WTC11 (cell line): Measurements from ENCODE around the gene CADM1. TPM values are rescaled to one million over a fixed set of nuclear protein-coding genes. Genes with fewer than 3 reads are reported as not detected.

Source experiments
- ATAC-seq: fragments of 200-7000 bp; cut with Tn5 transposase; 2 replicates; pipeline ENCODE4 v1.10.0; 2021; ENCODE audit warnings: mild to moderate bottlenecking, moderate library complexity
- CTCF ChIA-PET: fragments of 300-600 bp; sonication (Branson Sonifier 250); formaldehyde crosslinking; loops from one replicate; lab custom pipeline; 2021; ENCODE audit warnings: antibody characterized with exemption; lab: Charles Lee
- POLR2A ChIA-PET: fragments of 350-600 bp; sonication (Branson Sonifier 250); formaldehyde crosslinking; loops from one replicate; lab custom pipeline; 2021; ENCODE audit warnings: antibody characterized with exemption; lab: Charles Lee
- DNase-seq: peaks from one replicate; pipeline ENCODE4 v3.0.0; 2021; ENCODE audit warnings: low spot score
- H3K27ac Mint-ChIP-seq: 2 replicates; pipeline ENCODE4 v1.8.0; 2021; ENCODE audit warnings: mixed read lengths
- H3K27me3 Mint-ChIP-seq: 2 replicates; pipeline ENCODE4 v1.8.0; 2021; ENCODE audit warnings: low read depth, mild to moderate bottlenecking, moderate library complexity, mixed read lengths
- H3K36me3 Mint-ChIP-seq: 2 replicates; pipeline ENCODE4 v1.8.0; 2021; ENCODE audit warnings: mixed read lengths
- H3K4me1 Mint-ChIP-seq: 2 replicates; pipeline ENCODE4 v1.8.0; 2022; ENCODE audit warnings: mixed read lengths
- H3K4me3 Mint-ChIP-seq: 2 replicates; pipeline ENCODE4 v1.8.0; 2021; ENCODE audit warnings: mild to moderate bottlenecking, moderate library complexity, mixed read lengths
- H3K9me3 Mint-ChIP-seq: 2 replicates; pipeline ENCODE4 v1.8.0; 2021; ENCODE audit warnings: mixed read lengths
- ATF1 ChIP-seq: sonication (generic); formaldehyde crosslinking; IDR thresholded peaks from 2 replicates; pipeline ENCODE4 v1.8.1; 2023; ENCODE audit warnings: mild to moderate bottlenecking, moderate library complexity, missing genetic modification reagents
- CBFB ChIP-seq: sonication (generic); formaldehyde crosslinking; IDR thresholded peaks from 2 replicates; pipeline ENCODE4 v1.8.1; 2022; ENCODE audit warnings: mild to moderate bottlenecking, low read depth, missing genetic modification reagents
- E2F1 ChIP-seq: sonication (generic); formaldehyde crosslinking; IDR thresholded peaks from 2 replicates; pipeline ENCODE4 v1.8.0; 2022; ENCODE audit warnings: mild to moderate bottlenecking, missing genetic modification reagents
- ELF4 ChIP-seq: sonication (generic); formaldehyde crosslinking; IDR thresholded peaks from 2 replicates; pipeline ENCODE4 v1.8.1; 2022; ENCODE audit warnings: low read depth, mild to moderate bottlenecking, moderate library complexity, missing genetic modification reagents
- ESRRA ChIP-seq: sonication (generic); formaldehyde crosslinking; IDR thresholded peaks from 2 replicates; pipeline ENCODE4 v1.8.1; 2022; ENCODE audit warnings: mild to moderate bottlenecking, missing genetic modification reagents, borderline replicate concordance
- ETV6 ChIP-seq: sonication (generic); formaldehyde crosslinking; IDR thresholded peaks from 2 replicates; pipeline ENCODE4 v1.8.1; 2022; ENCODE audit warnings: mild to moderate bottlenecking, missing genetic modification reagents
- IRF2 ChIP-seq: sonication (generic); formaldehyde crosslinking; IDR thresholded peaks from 2 replicates; pipeline ENCODE4 v1.8.0; 2022; ENCODE audit warnings: low read depth, missing genetic modification reagents, borderline replicate concordance
- MLX ChIP-seq: sonication (generic); formaldehyde crosslinking; IDR thresholded peaks from 2 replicates; pipeline ENCODE4 v1.8.1; 2023; ENCODE audit warnings: mild to moderate bottlenecking, missing genetic modification reagents, moderate library complexity
- NR2C2 ChIP-seq: sonication (generic); formaldehyde crosslinking; IDR thresholded peaks from 2 replicates; pipeline ENCODE4 v1.8.0; 2022; ENCODE audit warnings: mild to moderate bottlenecking, missing genetic modification reagents
- RELA ChIP-seq: sonication (generic); formaldehyde crosslinking; IDR thresholded peaks from 2 replicates; pipeline ENCODE4 v1.8.1; 2022; ENCODE audit warnings: missing genetic modification reagents, mild to moderate bottlenecking, borderline replicate concordance
- RORB ChIP-seq: fragments of 250-450 bp; sonication (Bioruptor Pico); IDR thresholded peaks from 2 replicates; pipeline ENCODE4 v1.9.0; 2021; ENCODE audit warnings: mild to moderate bottlenecking
- TEAD4 ChIP-seq: sonication (generic); formaldehyde crosslinking; IDR thresholded peaks from 2 replicates; pipeline ENCODE4 v1.8.0; 2022; ENCODE audit warnings: mild to moderate bottlenecking, missing genetic modification reagents
- ZNF532 ChIP-seq: fragments of 250-450 bp; sonication (Bioruptor Pico); IDR thresholded peaks from 2 replicates; pipeline ENCODE4 v1.9.0; 2021; ENCODE audit warnings: mild to moderate bottlenecking, borderline replicate concordance
- total RNA-seq: library from RNA; stranded (reverse); gene quantifications from 3 replicates; pipeline ENCODE4 v1.2.3, GENCODE V29; 2021
- TF ChIP-seq, protein P1 (sequence below): sonication (generic); formaldehyde crosslinking; IDR thresholded peaks from 2 replicates; pipeline ENCODE4 v1.8.1; 2022; ENCODE audit warnings: low read depth, missing genetic modification reagents, borderline replicate concordance
- TF ChIP-seq, protein P2 (sequence below): fragments of 250-450 bp; sonication (Bioruptor Pico); IDR thresholded peaks from 2 replicates; pipeline ENCODE4 v1.9.0; 2021; ENCODE audit warnings: mild to moderate bottlenecking
- TF ChIP-seq, protein P3 (sequence below): sonication (generic); formaldehyde crosslinking; IDR thresholded peaks from 2 replicates; pipeline ENCODE4 v1.8.0; 2022; ENCODE audit warnings: mild to moderate bottlenecking, missing genetic modification reagents

The CADM1 gene
- total RNA-seq, 1 experiment from 2014 or later, result 26.8 TPM

DNA sequence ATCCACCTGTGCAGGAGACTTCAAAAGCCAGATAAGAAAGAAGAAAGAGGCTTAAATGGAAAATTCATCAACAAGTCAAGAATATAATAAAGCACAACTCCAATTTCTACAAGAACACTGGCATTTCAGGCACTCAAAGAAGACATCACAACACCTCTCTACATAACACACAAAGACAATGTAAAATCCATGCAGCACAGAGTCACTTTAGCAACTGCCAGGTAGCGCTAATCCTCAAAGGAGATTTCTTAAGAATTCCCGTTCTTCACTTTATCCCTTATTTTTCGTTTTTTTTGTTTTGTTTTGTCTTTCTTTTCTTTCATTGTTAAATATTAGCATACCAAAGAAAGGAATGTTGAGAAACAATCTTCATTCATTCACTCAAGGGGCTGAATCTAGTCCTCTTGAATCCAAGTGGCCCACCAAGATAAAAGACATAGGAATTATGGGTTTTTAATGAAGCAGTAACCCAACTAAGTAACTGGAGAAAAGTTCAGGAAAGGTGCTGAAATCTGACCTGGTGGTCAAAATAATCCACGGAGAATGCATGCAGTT, 95.0 kb downstream of the CADM1 start:
- peak overlapping the region; percentile 34 for H3K4me3 Mint-ChIP-seq
- no peaks in the 10 kb centered on the region for H3K36me3 Mint-ChIP-seq
- H3K27me3 Mint-ChIP-seq, result peaks cover 10% of the 10 kb centered on the region
- ATAC-seq (peak; percentile 77), DNase-seq (no peak)
- ChIA-PET POLR2A (interaction anchor here (0.7 kb wide), 1 partner anchor 15 kb away, joined by 4 read pairs; no protein-coding TSS in a partner anchor), CTCF (no interaction called here)
- H3K9me3 Mint-ChIP-seq, result no peaks in the 10 kb centered on the region
- TF ChIP-seq ZNF532 (CRISPR knock-in tag), result no peak
- peaks cover 31% of the 10 kb centered on the region for H3K4me1 Mint-ChIP-seq
- H3K27ac Mint-ChIP-seq, result peak overlapping the region; percentile 44; the same call in 1 of the 2 replicates

- Mint-ChIP-seq H3K9me3 (no peaks in the 10 kb centered on the region), H3K4me1 (peaks cover 31% of the 10 kb centered on the region), H3K27ac (no peak overlapping the region), H3K27me3 (peaks cover 10% of the 10 kb centered on the region), H3K4me3 (peak overlapping the region; percentile 34; the same call in 1 of the 2 replicates), H3K36me3 (no peaks in the 10 kb centered on the region)
- ATAC-seq (peak; percentile 24; the same call in 1 of the 2 replicates), DNase-seq (no peak)
- POLR2A ChIA-PET, result no interaction called here
- CTCF ChIA-PET, result no interaction called here
- no peak for TF ChIP-seq ELF4 (CRISPR knock-in tag)
- TF ChIP-seq, protein P1, sequence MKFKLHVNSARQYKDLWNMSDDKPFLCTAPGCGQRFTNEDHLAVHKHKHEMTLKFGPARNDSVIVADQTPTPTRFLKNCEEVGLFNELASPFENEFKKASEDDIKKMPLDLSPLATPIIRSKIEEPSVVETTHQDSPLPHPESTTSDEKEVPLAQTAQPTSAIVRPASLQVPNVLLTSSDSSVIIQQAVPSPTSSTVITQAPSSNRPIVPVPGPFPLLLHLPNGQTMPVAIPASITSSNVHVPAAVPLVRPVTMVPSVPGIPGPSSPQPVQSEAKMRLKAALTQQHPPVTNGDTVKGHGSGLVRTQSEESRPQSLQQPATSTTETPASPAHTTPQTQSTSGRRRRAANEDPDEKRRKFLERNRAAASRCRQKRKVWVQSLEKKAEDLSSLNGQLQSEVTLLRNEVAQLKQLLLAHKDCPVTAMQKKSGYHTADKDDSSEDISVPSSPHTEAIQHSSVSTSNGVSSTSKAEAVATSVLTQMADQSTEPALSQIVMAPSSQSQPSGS (CRISPR knock-in tag), result no peak
- TF ChIP-seq, protein P2, sequence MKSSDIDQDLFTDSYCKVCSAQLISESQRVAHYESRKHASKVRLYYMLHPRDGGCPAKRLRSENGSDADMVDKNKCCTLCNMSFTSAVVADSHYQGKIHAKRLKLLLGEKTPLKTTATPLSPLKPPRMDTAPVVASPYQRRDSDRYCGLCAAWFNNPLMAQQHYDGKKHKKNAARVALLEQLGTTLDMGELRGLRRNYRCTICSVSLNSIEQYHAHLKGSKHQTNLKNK (CRISPR knock-in tag), result no peak
- no peak for TF ChIP-seq ESRRA (CRISPR knock-in tag)
- TF ChIP-seq, protein P3, sequence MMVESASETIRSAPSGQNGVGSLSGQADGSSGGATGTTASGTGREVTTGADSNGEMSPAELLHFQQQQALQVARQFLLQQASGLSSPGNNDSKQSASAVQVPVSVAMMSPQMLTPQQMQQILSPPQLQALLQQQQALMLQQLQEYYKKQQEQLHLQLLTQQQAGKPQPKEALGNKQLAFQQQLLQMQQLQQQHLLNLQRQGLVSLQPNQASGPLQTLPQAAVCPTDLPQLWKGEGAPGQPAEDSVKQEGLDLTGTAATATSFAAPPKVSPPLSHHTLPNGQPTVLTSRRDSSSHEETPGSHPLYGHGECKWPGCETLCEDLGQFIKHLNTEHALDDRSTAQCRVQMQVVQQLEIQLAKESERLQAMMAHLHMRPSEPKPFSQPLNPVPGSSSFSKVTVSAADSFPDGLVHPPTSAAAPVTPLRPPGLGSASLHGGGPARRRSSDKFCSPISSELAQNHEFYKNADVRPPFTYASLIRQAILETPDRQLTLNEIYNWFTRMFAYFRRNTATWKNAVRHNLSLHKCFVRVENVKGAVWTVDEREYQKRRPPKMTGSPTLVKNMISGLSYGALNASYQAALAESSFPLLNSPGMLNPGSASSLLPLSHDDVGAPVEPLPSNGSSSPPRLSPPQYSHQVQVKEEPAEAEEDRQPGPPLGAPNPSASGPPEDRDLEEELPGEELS (CRISPR knock-in tag), result no peak
- no peak for TF ChIP-seq IRF2
- TF ChIP-seq TEAD4 (CRISPR knock-in tag), result no peak
- no peak for TF ChIP-seq MLX (CRISPR knock-in tag)
- no peak for TF ChIP-seq ETV6 (CRISPR knock-in tag)
- no peak for TF ChIP-seq NR2C2 (CRISPR knock-in tag)
- no peak for TF ChIP-seq RELA
- TF ChIP-seq ATF1, result no peak
- no peak for TF ChIP-seq CBFB
- no peak for TF ChIP-seq E2F1
- no peak for TF ChIP-seq RORB (CRISPR knock-in tag)
Measured at GRCh38 chr11:115408036-115408921, 95.9 kb downstream of the CADM1 start.
